GM23338 (cell line): ENCODE results near the gene USF2. TPM values are rescaled to one million over a fixed set of nuclear protein-coding genes. Genes with fewer than 3 reads are reported as not detected.

Source experiments
- ATAC-seq: fragments of 200-7000 bp; cut with Tn5 transposase; 3 replicates; pipeline ENCODE4 v1.9.1; 2020
- DNase-seq: peaks from one replicate; pipeline ENCODE4 v3.0.0-alpha.2; 2015; ENCODE audit warnings: low spot score
- H2AFZ ChIP-seq: fragments of 200-600 bp; sonication (generic); 2 replicates; pipeline ENCODE4 v1.8.0; 2016; ENCODE audit warnings: antibody characterized with exemption, mild to moderate bottlenecking, moderate library complexity
- H3F3A ChIP-seq: fragments of 200-600 bp; sonication (generic); replicated peaks from 2 replicates; pipeline ENCODE4 v1.8.0; 2017; ENCODE audit warnings: antibody characterized with exemption, mixed run types, low read depth
- H3K27ac ChIP-seq: fragments of 200-600 bp; sonication (generic); 2 replicates; pipeline ENCODE4 v1.6.1; 2016; ENCODE audit warnings: low read depth
- H3K27me3 ChIP-seq: fragments of 200-600 bp; sonication (generic); 2 replicates; pipeline ENCODE4 v1.8.0; 2016; ENCODE audit warnings: mild to moderate bottlenecking, mixed run types, moderate library complexity; ENCODE audit not compliant: insufficient read depth
- H3K36me3 ChIP-seq: fragments of 200-600 bp; sonication (generic); 2 replicates; pipeline ENCODE4 v1.8.0; 2016; ENCODE audit warnings: mild to moderate bottlenecking; ENCODE audit not compliant: insufficient read depth
- H3K4me1 ChIP-seq: fragments of 200-600 bp; sonication (generic); 2 replicates; pipeline ENCODE4 v1.8.0; 2016; ENCODE audit warnings: mild to moderate bottlenecking, moderate library complexity; ENCODE audit not compliant: insufficient read depth
- H3K4me2 ChIP-seq: fragments of 200-600 bp; sonication (generic); 2 replicates; pipeline ENCODE4 v1.7.1; 2017; ENCODE audit warnings: mixed run types
- H3K4me3 ChIP-seq: fragments of 200-600 bp; sonication (generic); 2 replicates; pipeline ENCODE4 v1.6.1; 2016; ENCODE audit warnings: mixed run types
- H3K79me2 ChIP-seq: fragments of 200-600 bp; sonication (generic); replicated peaks from 2 replicates; pipeline ENCODE4 v1.8.0; 2017; ENCODE audit warnings: mild to moderate bottlenecking; ENCODE audit not compliant: insufficient read depth
- H3K9me2 ChIP-seq: fragments of 200-600 bp; sonication (generic); 2 replicates; pipeline ENCODE4 v1.8.0; 2017; ENCODE audit not compliant: insufficient read depth
- H4K20me1 ChIP-seq: fragments of 200-600 bp; sonication (generic); replicated peaks from 2 replicates; pipeline ENCODE4 v1.8.0; 2017; ENCODE audit warnings: mild to moderate bottlenecking; ENCODE audit not compliant: insufficient read depth
- H3K27ac Mint-ChIP-seq: 2 replicates; pipeline ENCODE4 v1.8.0; 2020; ENCODE audit warnings: inconsistent platforms, mild to moderate bottlenecking, moderate library complexity, mixed read lengths
- H3K27me3 Mint-ChIP-seq: 3 replicates; pipeline ENCODE4 v1.8.0; 2022; ENCODE audit warnings: low read depth, mild to moderate bottlenecking, moderate library complexity, mixed read lengths, inconsistent platforms; ENCODE audit not compliant: insufficient read depth, poor library complexity
- H3K36me3 Mint-ChIP-seq: 3 replicates; pipeline ENCODE4 v1.8.0; 2021; ENCODE audit warnings: low read depth, mild to moderate bottlenecking, inconsistent platforms, moderate library complexity, mixed read lengths
- H3K4me1 Mint-ChIP-seq: 3 replicates; pipeline ENCODE4 v1.8.0; 2020; ENCODE audit warnings: mild to moderate bottlenecking, inconsistent platforms, mixed read lengths
- H3K4me3 Mint-ChIP-seq: 3 replicates; pipeline ENCODE4 v1.8.0; 2021; ENCODE audit warnings: moderate library complexity, mild to moderate bottlenecking, inconsistent platforms, mixed read lengths
- H3K9me3 Mint-ChIP-seq: 3 replicates; pipeline ENCODE4 v1.8.0; 2020; ENCODE audit warnings: moderate library complexity, mild to moderate bottlenecking, inconsistent platforms, mixed read lengths
- CREB1 ChIP-seq: fragments of 250-450 bp; sonication (Bioruptor Pico); IDR thresholded peaks from 2 replicates; pipeline ENCODE4 v1.5.0; 2020; ENCODE audit warnings: low read depth, mild to moderate bottlenecking, moderate library complexity
- EZH2 ChIP-seq: fragments of 200-600 bp; sonication (generic); IDR thresholded peaks from one replicate; pipeline ENCODE4 v1.8.0; 2017; ENCODE audit warnings: antibody characterized with exemption, mild to moderate bottlenecking, low read depth; ENCODE audit not compliant: unreplicated experiment
- JUNB ChIP-seq: IDR thresholded peaks from one replicate; pipeline ENCODE4 v1.6.1; 2016; ENCODE audit warnings: antibody characterized with exemption; ENCODE audit not compliant: unreplicated experiment
- POLR2AphosphoS5 ChIP-seq: IDR thresholded peaks from 2 replicates; pipeline ENCODE4 v1.6.1; 2016; ENCODE audit warnings: antibody characterized with exemption, low read depth
- STAT1 ChIP-seq: IDR thresholded peaks from one replicate; pipeline ENCODE4 v1.6.1; 2016; ENCODE audit warnings: antibody characterized with exemption; ENCODE audit not compliant: unreplicated experiment
- ZNF114 ChIP-seq: fragments of 250-450 bp; sonication (Bioruptor Pico); IDR thresholded peaks from 2 replicates; pipeline ENCODE4 v1.5.0; 2020; ENCODE audit warnings: mild to moderate bottlenecking, moderate library complexity
- polyA plus RNA-seq: library from polyadenylated mRNA; unstranded; fragments of >200 nt; fragmentation: Nextera tagmentation; extraction: Ambion mirVana; gene quantifications from 2 replicates; pipeline ENCODE4 v1.2.1, GENCODE V29; 2016
- total RNA-seq: library from RNA; depleted of rRNA; stranded (reverse); fragments of >200 nt; shearing (Covaris generic); gene quantifications from 2 replicates; pipeline ENCODE4 v1.2.3, GENCODE V29; 2014
- TF ChIP-seq, protein P1 (sequence below): IDR thresholded peaks from 2 replicates; pipeline ENCODE4 v1.6.1; 2016; ENCODE audit warnings: antibody characterized with exemption
- TF ChIP-seq, protein P2 (sequence below): fragments of 250-450 bp; sonication (Bioruptor Pico); IDR thresholded peaks from 2 replicates; pipeline ENCODE4 v1.5.0; 2020; ENCODE audit warnings: mild to moderate bottlenecking, moderate library complexity
- TF ChIP-seq, protein P3 (sequence below): IDR thresholded peaks from one replicate; pipeline ENCODE4 v1.6.1; 2018; ENCODE audit warnings: antibody characterized with exemption; ENCODE audit not compliant: unreplicated experiment

Gene USF2
- total and polyA plus RNA-seq, 2 experiments from 2014 or later = 28.9 to 60.5 TPM

DNA sequence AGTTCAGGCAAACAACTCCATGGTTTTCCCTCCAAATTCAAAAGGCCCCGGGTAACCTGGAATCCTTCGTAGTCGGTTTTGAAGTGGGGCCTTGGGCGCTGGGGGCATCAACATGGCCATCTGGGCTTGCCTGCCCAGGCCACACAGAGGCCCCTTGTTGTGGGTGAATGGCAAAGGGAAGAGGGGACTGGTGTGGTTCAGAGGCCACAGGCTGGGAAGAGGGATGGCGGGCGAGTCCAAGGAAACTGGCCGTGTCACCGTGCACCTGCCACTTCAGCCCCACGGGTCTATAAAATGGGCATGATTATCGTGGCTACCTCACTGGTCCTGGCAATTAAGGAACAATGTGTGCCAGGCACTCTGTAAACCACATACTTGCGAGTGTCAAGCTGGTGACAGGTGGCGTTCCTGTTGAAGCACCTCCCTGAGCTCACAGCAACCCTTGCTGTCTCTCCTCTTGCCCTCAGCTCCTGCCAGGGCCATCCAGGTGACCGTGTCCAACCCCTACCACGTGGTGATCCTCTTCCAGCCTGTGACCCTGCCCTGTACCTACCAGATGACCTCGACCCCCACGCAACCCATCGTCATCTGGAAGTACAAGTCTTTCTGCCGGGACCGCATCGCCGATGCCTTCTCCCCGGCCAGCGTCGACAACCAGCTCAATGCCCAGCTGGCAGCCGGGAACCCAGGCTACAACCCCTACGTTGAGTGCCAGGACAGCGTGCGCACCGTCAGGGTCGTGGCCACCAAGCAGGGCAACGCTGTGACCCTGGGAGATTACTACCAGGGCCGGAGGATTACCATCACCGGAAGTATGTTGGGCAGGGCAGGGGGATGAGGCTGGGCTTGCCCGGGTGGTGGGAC, 18.7 kb upstream of the USF2 start:
- Histone ChIP-seq H4K20me1 (peaks cover 40% of the 10 kb centered on the region), H3F3A (no peaks in the 10 kb centered on the region), H3K27ac (no peak overlapping the region), H3K4me2 (peak overlapping the region; percentile 93), H3K4me1 (peaks cover 12% of the 10 kb centered on the region), H3K27me3 (no peaks in the 10 kb centered on the region), H3K36me3 (peaks cover 22% of the 10 kb centered on the region), H2AFZ (no peak overlapping the region), H3K4me3 (peak overlapping the region; percentile 83), H3K9me2 (no peaks in the 10 kb centered on the region), H3K79me2 (peaks cover 55% of the 10 kb centered on the region)
- Mint-ChIP-seq H3K27ac (0 out of 2 replicates have a peak overlapping the region, but pooled peaks have one; percentile 61), H3K36me3 (peaks cover 63% of the 10 kb centered on the region), H3K27me3 (peaks cover 25% of the 10 kb centered on the region), H3K9me3 (peaks cover 4% of the 10 kb centered on the region; the same call in 1 of the 3 replicates), H3K4me1 (peaks cover 35% of the 10 kb centered on the region), H3K4me3 (peak overlapping the region; percentile 95)
- TF ChIP-seq, protein P1, sequence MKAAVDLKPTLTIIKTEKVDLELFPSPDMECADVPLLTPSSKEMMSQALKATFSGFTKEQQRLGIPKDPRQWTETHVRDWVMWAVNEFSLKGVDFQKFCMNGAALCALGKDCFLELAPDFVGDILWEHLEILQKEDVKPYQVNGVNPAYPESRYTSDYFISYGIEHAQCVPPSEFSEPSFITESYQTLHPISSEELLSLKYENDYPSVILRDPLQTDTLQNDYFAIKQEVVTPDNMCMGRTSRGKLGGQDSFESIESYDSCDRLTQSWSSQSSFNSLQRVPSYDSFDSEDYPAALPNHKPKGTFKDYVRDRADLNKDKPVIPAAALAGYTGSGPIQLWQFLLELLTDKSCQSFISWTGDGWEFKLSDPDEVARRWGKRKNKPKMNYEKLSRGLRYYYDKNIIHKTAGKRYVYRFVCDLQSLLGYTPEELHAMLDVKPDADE = no peak
- no peak for TF ChIP-seq CREB1 (CRISPR knock-in tag)
- TF ChIP-seq POLR2AphosphoS5 = no peak
- TF ChIP-seq STAT1 = no peak
- TF ChIP-seq ZNF114 = no peak
- TF ChIP-seq, protein P2, sequence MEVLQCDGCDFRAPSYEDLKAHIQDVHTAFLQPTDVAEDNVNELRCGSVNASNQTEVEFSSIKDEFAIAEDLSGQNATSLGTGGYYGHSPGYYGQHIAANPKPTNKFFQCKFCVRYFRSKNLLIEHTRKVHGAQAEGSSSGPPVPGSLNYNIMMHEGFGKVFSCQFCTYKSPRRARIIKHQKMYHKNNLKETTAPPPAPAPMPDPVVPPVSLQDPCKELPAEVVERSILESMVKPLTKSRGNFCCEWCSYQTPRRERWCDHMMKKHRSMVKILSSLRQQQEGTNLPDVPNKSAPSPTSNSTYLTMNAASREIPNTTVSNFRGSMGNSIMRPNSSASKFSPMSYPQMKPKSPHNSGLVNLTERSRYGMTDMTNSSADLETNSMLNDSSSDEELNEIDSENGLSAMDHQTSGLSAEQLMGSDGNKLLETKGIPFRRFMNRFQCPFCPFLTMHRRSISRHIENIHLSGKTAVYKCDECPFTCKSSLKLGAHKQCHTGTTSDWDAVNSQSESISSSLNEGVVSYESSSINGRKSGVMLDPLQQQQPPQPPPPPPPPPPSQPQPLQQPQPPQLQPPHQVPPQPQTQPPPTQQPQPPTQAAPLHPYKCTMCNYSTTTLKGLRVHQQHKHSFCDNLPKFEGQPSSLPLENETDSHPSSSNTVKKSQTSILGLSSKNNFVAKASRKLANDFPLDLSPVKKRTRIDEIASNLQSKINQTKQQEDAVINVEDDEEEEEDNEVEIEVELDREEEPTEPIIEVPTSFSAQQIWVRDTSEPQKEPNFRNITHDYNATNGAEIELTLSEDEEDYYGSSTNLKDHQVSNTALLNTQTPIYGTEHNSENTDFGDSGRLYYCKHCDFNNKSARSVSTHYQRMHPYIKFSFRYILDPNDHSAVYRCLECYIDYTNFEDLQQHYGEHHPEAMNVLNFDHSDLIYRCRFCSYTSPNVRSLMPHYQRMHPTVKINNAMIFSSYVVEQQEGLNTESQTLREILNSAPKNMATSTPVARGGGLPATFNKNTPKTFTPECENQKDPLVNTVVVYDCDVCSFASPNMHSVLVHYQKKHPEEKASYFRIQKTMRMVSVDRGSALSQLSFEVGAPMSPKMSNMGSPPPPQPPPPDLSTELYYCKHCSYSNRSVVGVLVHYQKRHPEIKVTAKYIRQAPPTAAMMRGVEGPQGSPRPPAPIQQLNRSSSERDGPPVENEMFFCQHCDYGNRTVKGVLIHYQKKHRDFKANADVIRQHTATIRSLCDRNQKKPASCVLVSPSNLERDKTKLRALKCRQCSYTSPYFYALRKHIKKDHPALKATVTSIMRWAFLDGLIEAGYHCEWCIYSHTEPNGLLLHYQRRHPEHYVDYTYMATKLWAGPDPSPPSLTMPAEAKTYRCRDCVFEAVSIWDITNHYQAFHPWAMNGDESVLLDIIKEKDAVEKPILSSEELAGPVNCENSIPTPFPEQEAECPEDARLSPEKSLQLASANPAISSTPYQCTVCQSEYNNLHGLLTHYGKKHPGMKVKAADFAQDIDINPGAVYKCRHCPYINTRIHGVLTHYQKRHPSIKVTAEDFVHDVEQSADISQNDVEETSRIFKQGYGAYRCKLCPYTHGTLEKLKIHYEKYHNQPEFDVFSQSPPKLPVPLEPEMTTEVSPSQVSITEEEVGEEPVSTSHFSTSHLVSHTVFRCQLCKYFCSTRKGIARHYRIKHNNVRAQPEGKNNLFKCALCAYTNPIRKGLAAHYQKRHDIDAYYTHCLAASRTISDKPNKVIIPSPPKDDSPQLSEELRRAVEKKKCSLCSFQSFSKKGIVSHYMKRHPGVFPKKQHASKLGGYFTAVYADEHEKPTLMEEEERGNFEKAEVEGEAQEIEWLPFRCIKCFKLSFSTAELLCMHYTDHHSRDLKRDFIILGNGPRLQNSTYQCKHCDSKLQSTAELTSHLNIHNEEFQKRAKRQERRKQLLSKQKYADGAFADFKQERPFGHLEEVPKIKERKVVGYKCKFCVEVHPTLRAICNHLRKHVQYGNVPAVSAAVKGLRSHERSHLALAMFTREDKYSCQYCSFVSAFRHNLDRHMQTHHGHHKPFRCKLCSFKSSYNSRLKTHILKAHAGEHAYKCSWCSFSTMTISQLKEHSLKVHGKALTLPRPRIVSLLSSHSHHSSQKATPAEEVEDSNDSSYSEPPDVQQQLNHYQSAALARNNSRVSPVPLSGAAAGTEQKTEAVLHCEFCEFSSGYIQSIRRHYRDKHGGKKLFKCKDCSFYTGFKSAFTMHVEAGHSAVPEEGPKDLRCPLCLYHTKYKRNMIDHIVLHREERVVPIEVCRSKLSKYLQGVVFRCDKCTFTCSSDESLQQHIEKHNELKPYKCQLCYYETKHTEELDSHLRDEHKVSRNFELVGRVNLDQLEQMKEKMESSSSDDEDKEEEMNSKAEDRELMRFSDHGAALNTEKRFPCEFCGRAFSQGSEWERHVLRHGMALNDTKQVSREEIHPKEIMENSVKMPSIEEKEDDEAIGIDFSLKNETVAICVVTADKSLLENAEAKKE (CRISPR knock-in tag) = no peak
- no peak for TF ChIP-seq JUNB
- TF ChIP-seq, protein P3, sequence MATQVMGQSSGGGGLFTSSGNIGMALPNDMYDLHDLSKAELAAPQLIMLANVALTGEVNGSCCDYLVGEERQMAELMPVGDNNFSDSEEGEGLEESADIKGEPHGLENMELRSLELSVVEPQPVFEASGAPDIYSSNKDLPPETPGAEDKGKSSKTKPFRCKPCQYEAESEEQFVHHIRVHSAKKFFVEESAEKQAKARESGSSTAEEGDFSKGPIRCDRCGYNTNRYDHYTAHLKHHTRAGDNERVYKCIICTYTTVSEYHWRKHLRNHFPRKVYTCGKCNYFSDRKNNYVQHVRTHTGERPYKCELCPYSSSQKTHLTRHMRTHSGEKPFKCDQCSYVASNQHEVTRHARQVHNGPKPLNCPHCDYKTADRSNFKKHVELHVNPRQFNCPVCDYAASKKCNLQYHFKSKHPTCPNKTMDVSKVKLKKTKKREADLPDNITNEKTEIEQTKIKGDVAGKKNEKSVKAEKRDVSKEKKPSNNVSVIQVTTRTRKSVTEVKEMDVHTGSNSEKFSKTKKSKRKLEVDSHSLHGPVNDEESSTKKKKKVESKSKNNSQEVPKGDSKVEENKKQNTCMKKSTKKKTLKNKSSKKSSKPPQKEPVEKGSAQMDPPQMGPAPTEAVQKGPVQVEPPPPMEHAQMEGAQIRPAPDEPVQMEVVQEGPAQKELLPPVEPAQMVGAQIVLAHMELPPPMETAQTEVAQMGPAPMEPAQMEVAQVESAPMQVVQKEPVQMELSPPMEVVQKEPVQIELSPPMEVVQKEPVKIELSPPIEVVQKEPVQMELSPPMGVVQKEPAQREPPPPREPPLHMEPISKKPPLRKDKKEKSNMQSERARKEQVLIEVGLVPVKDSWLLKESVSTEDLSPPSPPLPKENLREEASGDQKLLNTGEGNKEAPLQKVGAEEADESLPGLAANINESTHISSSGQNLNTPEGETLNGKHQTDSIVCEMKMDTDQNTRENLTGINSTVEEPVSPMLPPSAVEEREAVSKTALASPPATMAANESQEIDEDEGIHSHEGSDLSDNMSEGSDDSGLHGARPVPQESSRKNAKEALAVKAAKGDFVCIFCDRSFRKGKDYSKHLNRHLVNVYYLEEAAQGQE = no peak
- TF ChIP-seq EZH2 = no peak
- ATAC-seq = no peak
- DNase-seq = no peak
